Measurements from ENCODE around the gene SMC1B. TPM values are rescaled to one million over a fixed set of nuclear protein-coding genes. Genes with fewer than 3 reads are reported as not detected.

SMC1B gene
- total RNA-seq, 4 donors from 2014 or later = not detected

DNA sequence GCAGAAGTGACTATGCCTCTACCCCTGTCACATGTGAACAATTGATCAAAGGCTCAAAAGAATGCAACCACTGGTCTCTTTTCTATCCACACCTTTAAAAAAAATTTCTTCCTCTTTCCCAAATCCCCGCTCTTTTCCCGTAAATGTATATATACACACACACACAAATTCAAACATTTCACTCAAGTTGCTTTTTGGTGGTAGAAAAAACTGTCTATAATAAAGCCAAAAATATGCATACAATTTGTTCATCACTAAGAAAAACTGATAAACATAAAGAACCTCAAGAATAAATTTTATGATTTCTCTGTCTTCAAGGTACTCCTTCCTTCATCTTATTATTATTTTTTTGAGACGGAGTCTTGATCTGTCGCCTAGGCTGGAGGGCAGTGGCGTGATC is 5.6 kb downstream of the SMC1B start:
- WGBS, 2 donors = 94 to 98% methylated on average over 5 of the region's 5 CpGs
- no peak for DNase-seq
- Histone ChIP-seq H3K4me3 (no peak overlapping the region), H3K36me3 (no peaks in the 10 kb centered on the region), H3K27me3 (peaks cover 0 to 3% (median 0%) of the 10 kb centered on the region in 4 donors), H3K4me1 (peaks cover 0 to 3% (median 0%) of the 10 kb centered on the region in 3 donors), H3K27ac (no peak overlapping the region), H3K9me3 (no peaks in the 10 kb centered on the region)
- intact Hi-C loops (cut with DNase I) = no loop called here
- TF ChIP-seq, protein P1, sequence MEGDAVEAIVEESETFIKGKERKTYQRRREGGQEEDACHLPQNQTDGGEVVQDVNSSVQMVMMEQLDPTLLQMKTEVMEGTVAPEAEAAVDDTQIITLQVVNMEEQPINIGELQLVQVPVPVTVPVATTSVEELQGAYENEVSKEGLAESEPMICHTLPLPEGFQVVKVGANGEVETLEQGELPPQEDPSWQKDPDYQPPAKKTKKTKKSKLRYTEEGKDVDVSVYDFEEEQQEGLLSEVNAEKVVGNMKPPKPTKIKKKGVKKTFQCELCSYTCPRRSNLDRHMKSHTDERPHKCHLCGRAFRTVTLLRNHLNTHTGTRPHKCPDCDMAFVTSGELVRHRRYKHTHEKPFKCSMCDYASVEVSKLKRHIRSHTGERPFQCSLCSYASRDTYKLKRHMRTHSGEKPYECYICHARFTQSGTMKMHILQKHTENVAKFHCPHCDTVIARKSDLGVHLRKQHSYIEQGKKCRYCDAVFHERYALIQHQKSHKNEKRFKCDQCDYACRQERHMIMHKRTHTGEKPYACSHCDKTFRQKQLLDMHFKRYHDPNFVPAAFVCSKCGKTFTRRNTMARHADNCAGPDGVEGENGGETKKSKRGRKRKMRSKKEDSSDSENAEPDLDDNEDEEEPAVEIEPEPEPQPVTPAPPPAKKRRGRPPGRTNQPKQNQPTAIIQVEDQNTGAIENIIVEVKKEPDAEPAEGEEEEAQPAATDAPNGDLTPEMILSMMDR (IDR thresholded peaks at IDR 0.05) = no peak
- TF ChIP-seq POLR2A (IDR thresholded peaks at IDR 0.05) = no peak

DNA sequence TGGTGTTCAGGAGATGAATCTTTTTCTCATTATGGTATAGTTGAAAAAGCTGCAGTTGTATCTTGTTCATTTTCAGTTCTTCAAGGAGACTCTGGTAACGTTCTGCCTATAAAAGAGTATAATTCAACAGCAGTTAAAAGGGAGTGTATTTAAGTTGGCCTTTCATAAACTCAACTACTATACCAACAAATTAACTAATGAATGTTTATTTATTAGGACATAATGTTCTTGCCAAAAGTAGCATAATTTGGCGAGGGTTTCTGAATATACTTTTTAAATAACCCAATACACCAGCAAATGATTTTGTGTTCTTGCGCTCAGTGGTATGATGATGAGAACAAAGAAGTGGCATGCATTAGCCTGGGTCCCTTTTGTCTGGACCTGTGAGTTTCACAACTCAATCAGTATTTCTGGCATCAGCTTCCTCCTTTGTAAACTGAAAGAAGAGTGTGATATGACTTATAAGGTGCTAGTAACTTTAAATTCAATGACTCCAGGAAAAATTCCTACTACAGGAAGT is 10.9 kb downstream of the SMC1B start:
- TF ChIP-seq, protein P1 (IDR thresholded peaks at IDR 0.05) = no peak
- no peak for TF ChIP-seq POLR2A (IDR thresholded peaks at IDR 0.05)
- H3K27me3 ChIP-seq = peaks cover 0 to 7% (median 0%) of the 10 kb centered on the region in 4 donors
- H3K4me1 ChIP-seq = peaks cover 0 to 29% (median 0%) of the 10 kb centered on the region in 3 donors
- H3K36me3 ChIP-seq = no peaks in the 10 kb centered on the region
- H3K9me3 ChIP-seq = no peaks in the 10 kb centered on the region
- H3K4me3 ChIP-seq = no peak overlapping the region
- 28 to 41% methylated on average over 3 of the region's 3 CpGs for WGBS, 2 donors
- no peak overlapping the region for H3K27ac ChIP-seq
- intact Hi-C loops (cut with DNase I) = no loop called here
- DNase-seq = no peak

DNA sequence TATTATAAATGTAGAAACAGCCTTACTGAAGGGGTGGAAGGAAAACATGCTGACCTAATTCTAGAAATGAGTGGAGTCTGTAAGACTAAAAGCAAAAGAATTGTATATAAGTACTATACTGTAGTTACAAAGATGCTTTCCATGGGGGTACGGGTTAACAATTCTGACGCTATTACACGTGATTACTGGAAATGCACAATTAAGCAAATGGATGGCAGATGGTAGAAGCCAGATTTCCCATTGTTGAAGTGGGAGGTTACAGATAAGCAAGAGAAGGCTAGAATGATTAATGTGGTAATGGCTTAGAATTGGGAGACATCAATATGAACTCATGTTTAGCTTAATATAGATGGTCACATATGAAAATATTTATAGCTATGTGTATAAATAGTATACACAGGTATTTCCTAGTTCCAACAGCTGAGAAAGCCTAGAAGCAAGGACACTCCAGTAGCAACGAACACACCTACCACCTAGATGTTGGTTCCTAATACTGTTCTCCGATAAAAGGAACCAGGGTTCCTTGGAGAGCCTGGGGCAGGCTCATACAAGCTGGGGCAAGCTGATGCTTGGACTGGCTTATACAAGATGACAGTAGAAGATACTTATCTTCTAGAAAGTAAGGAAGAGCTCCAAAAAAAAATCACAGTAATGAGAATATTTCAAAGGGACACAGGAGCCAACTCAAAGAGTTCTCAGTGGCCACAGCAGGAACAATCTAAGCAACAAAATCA is 13.5 kb downstream of the SMC1B start:
- WGBS, 2 donors = 69 to 75% methylated on average over 5 of the region's 5 CpGs
- TF ChIP-seq, protein P1 (IDR thresholded peaks at IDR 0.05) = no peak
- no peak for TF ChIP-seq POLR2A (IDR thresholded peaks at IDR 0.05)
- DNase-seq = no peak
- intact Hi-C loops (cut with DNase I) = no loop called here
- Histone ChIP-seq H3K9me3 (no peaks in the 10 kb centered on the region), H3K27ac (no peak overlapping the region), H3K36me3 (no peaks in the 10 kb centered on the region), H3K4me1 (peaks cover 0 to 32% (median 0%) of the 10 kb centered on the region in 3 donors), H3K4me3 (no peak overlapping the region), H3K27me3 (peaks cover 0 to 7% (median 0%) of the 10 kb centered on the region in 4 donors)

DNA sequence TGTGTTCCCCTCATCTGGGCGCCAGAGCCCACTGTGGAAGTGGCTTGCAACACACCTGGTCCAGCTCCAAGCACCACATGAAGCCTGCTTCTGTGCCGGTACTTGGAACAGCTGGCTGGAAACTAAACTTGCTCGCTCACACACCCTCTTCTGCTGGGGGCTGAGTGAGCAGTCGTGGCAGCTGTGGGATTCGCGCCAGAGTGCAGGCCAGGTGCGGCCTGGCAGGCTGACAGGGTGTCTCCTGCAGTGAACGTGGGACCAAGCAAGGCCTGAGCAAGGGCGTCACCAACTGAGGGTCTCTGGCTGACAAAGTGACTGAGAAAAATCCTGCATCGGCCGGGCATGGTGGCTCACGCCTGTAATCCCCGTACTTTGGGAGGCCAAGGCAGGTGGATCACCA is 15.2 kb downstream of the SMC1B start:
- WGBS, 2 donors = 78 to 85% methylated on average over 4 to 7 of the region's 13 CpGs
- TF ChIP-seq POLR2A (IDR thresholded peaks at IDR 0.05) = no peak
- TF ChIP-seq, protein P1 (IDR thresholded peaks at IDR 0.05) = no peak
- Histone ChIP-seq H3K9me3 (no peaks in the 10 kb centered on the region), H3K4me1 (peaks cover 0 to 37% (median 0%) of the 10 kb centered on the region in 3 donors), H3K4me3 (no peak overlapping the region), H3K36me3 (no peaks in the 10 kb centered on the region), H3K27ac (no peak overlapping the region), H3K27me3 (peaks cover 0 to 7% (median 0%) of the 10 kb centered on the region in 4 donors)
- intact Hi-C loops (cut with DNase I) = no loop called here
- no peak for DNase-seq

DNA sequence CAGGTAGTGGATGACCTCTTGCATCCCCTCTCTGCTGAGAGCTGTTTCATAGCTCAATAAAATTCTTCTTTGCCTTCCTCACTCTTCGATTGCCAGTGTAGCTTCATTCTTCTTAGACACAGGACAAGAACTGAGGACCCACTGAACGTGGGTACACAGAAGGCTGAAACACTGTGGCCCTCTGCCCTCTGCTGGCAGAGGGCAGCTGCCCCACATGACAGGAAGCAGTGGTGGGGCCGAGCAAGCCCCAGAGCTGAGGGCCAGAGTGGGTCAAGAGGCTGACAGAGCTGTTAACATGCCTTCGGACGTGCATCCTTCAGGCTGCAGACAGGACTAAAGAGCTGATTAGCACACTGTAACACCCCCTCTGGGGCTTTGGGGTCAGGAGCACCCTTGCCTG is 15.6 kb downstream of the SMC1B start:
- Histone ChIP-seq H3K27me3 (peaks cover 0 to 7% (median 0%) of the 10 kb centered on the region in 4 donors), H3K27ac (no peak overlapping the region), H3K36me3 (no peaks in the 10 kb centered on the region), H3K4me3 (no peak overlapping the region), H3K4me1 (peaks cover 0 to 35% (median 0%) of the 10 kb centered on the region in 3 donors), H3K9me3 (no peaks in the 10 kb centered on the region)
- TF ChIP-seq POLR2A (IDR thresholded peaks at IDR 0.05) = no peak
- TF ChIP-seq, protein P1 (IDR thresholded peaks at IDR 0.05) = peak in 3 of 6 experiments; percentile 10 to 25 (median 14)
- no peak for DNase-seq
- intact Hi-C loops (cut with DNase I) = no loop called here
- 76 to 100% methylated on average over 2 to 5 of the region's 5 CpGs for WGBS, 2 donors
